GM10248 (cell line): Measurements from ENCODE around the gene DNAJC18.
"Not testable (repeated sequence)": the region's sequence is repeated elsewhere in the genome, so short reads cannot be mapped to it uniquely, and the experiment has no call there.

Experiments used
- CTCF ChIA-PET: fragments of 300-600 bp; sonication (Branson Sonifier 250); formaldehyde crosslinking; extraction: SDS; loops from one replicate; lab custom pipeline; 2021; ENCODE audit warnings: antibody characterized with exemption; lab: Yijun Ruan, JAX
- POLR2A ChIA-PET: fragments of 350-650 bp; sonication (Branson Sonifier 250); formaldehyde crosslinking; extraction: SDS; loops from one replicate; lab custom pipeline; 2020; ENCODE audit warnings: antibody characterized with exemption; lab: Yijun Ruan, JAX
- DNase-seq: peaks from one replicate; pipeline ENCODE4 v3.0.0; 2012; ENCODE audit errors: extremely low spot score
- TF ChIP-seq, protein P1 (sequence below): IDR thresholded peaks from 2 replicates; pipeline ENCODE4 v1.5.1; 2012; ENCODE audit warnings: mild to moderate bottlenecking, low read depth; ENCODE audit errors: extremely low read depth, missing control alignments, control extremely low read depth

DNAJC18 gene

DNA sequence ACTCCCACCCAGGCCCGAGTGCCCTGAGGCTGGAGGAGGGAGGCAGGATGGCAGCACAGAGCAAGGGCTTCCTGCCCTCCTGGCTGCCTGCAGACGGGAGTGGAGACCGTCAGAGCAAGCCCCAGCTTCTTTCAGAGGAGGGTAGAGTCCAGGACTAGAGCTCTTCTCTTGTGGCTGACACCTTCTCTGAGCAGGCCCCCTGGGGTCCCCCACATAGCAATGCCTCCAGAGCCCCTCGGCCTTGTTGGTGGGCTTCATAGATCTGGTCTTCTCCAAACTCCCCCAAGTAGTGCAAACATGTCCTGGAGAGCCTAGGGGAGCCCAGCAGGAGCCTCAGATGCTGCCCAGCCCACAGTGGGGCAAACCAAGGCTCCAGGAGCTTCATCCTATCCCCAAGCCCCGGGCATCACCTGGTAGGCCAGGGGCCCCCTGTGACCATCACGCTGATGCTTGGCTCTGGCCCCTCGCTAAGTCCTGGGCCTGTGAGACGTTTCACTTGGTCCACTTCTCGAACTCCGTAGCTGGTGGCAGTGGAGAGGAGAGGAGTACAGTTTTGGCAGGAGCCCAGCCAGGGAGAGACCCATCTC, 51.6 kb downstream of the DNAJC18 start:
- TF ChIP-seq, protein P1, sequence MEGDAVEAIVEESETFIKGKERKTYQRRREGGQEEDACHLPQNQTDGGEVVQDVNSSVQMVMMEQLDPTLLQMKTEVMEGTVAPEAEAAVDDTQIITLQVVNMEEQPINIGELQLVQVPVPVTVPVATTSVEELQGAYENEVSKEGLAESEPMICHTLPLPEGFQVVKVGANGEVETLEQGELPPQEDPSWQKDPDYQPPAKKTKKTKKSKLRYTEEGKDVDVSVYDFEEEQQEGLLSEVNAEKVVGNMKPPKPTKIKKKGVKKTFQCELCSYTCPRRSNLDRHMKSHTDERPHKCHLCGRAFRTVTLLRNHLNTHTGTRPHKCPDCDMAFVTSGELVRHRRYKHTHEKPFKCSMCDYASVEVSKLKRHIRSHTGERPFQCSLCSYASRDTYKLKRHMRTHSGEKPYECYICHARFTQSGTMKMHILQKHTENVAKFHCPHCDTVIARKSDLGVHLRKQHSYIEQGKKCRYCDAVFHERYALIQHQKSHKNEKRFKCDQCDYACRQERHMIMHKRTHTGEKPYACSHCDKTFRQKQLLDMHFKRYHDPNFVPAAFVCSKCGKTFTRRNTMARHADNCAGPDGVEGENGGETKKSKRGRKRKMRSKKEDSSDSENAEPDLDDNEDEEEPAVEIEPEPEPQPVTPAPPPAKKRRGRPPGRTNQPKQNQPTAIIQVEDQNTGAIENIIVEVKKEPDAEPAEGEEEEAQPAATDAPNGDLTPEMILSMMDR = no peak
- DNase-seq = no peak
- CTCF ChIA-PET = interaction anchor here (0.9 to 1.9 kb wide), 7 partner anchors 8 to 563 kb away, joined by 3 to 14 read pairs (median 3); partner anchors contain the start of gene PAIP2
- POLR2A ChIA-PET = interaction anchor here (0.6 to 1.5 kb wide), 8 partner anchors 9 to 1084 kb away, joined by 3 to 5 read pairs (median 3); partner anchors contain the start of genes MATR3 and SPATA24

DNA sequence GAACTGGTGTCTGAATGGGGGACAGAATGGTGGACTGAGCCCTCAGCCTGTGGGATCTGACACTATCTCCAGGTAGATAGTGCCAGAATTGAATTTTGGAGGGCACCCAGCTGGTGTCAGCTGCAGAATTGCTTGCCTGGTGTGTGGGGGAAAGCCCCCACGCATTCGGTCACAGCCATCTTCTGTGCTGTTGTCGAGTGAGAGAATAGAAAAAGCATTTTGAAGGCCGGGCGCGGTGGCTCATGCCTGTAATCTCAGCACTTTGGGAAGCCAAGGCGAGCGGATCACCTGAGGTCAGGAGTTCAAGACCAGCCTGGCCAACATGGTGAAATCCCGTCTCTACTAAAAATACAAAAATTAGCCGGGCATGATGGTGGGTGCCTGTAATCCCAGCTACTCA, 52.4 kb downstream of the DNAJC18 start:
- CTCF ChIA-PET = interaction anchor here (0.9 to 1.9 kb wide), 9 partner anchors 9 to 131 kb away, joined by 3 to 14 read pairs (median 4); partner anchors contain the start of gene PAIP2
- POLR2A ChIA-PET = interaction anchor here (0.5 to 1.4 kb wide), 4 partner anchors 9 to 811 kb away, joined by 3 to 4 read pairs (median 4); no protein-coding TSS in a partner anchor

DNA sequence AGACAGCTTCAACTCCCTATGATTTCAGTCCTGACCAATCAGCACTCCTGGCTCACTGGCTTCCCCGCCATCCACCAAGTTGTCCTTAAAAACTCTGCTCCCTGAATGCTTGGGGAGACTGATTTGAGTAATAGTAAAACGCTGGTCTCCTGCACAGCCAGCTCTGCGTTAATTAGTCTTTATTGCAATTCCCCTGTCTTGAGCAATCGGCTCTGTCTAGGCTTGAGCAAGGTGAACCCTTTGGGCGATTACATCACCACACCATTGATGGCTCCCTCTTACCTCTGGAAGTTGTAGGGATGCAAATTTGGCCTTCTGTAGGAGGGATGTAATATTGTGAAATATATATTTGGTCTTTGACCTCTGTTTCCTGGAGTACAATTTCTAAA, 53.3 kb downstream of the DNAJC18 start:
- no peak for DNase-seq
- POLR2A ChIA-PET = interaction anchor here (0.8 to 1.3 kb wide), 2 partner anchors 8 to 810 kb away, joined by 3 to 4 read pairs; no protein-coding TSS in a partner anchor
- TF ChIP-seq, protein P1 = no peak
- CTCF ChIA-PET = interaction anchor here (0.9 to 1.5 kb wide), 8 partner anchors 9 to 132 kb away, joined by 3 to 5 read pairs (median 3); no protein-coding TSS in a partner anchor

More for the DNA sequence above, 52.4 kb downstream of the DNAJC18 start:
- DNase-seq = not testable (repeated sequence)

DNA sequence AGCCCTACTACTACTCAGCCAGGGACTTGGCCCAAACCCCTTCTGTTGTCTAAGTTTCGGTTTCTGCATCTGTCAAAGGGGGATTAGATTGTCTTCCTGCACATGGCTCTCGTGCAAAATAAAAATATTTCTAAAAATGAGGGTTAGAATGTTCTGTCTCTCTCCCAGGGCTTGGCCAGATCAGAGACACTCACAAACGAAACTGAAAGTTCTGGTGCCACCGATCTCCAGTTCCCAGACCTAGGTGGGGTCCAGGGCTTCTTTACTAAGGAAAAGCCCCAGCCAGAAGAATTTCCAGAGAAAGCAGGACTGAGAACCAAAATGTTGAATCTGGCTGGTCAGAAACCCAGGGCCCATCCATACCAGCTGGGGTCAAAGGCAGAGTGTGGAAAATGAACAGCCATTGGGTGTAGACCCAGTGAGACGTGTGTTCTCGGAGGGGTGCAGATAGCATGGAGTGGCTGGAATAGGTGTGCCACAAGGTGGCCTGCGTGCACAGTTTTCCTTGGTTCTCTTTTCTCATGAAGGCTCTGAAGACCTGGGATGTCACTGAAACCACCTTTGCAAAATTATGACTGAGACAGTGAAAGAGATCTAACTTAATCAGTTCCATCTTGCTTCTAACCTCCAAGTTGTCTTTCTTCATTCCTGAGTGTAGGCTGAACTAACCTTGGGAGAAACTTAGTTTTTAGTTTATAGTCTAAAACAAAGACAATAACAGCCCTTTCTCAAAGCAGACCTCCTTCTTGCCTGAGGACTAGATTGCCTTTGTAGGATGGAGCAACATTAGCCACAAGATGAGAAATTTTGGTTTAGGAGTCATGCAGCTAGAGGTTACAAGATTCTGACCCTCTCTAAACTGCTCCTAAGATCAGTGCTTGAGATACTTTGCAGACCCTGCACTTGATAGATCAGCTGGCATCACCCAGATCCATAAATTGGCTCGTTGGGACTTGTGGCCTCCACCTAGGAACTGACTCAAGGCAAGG, 54.0 kb downstream of the DNAJC18 start:
- TF ChIP-seq, protein P1 = no peak
- ChIA-PET POLR2A (interaction anchor here (1.0 kb wide), 1 partner anchor 16 kb away, joined by 3 read pairs; no protein-coding TSS in a partner anchor), CTCF (interaction anchor here (0.9 to 1.5 kb wide), 7 partner anchors 8 to 132 kb away, joined by 3 to 5 read pairs (median 3); no protein-coding TSS in a partner anchor)
- no peak for DNase-seq

DNA sequence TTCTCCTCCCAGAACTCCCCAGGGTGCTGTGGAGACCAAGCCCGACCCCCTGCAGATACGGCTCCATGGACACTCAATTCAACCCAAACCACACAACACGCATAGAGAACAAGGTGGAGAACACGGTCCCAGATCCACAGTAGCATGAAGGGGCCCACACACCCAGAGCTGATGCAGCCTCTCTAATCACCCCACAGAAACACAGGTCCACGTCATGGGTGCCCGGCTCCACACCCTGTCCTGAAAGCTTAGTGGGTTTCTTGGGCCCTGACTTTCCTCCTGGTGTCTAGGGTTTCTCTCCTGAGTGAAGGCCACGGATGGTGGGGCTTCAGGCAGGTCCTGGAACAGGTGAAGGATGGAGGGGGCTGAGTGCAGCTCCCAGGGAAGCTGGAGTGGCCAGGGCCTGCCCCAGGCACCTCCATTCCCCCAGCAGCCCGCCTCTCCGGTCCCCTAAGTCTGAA, 54.7 kb downstream of the DNAJC18 start:
- CTCF ChIA-PET = interaction anchor here (1.1 to 1.2 kb wide), 2 partner anchors 19 to 38 kb away, joined by 3 read pairs; no protein-coding TSS in a partner anchor
- POLR2A ChIA-PET = interaction anchor here (1.0 kb wide), 1 partner anchor 15 kb away, joined by 3 read pairs; no protein-coding TSS in a partner anchor
- no peak for DNase-seq
- TF ChIP-seq, protein P1 = no peak

DNA sequence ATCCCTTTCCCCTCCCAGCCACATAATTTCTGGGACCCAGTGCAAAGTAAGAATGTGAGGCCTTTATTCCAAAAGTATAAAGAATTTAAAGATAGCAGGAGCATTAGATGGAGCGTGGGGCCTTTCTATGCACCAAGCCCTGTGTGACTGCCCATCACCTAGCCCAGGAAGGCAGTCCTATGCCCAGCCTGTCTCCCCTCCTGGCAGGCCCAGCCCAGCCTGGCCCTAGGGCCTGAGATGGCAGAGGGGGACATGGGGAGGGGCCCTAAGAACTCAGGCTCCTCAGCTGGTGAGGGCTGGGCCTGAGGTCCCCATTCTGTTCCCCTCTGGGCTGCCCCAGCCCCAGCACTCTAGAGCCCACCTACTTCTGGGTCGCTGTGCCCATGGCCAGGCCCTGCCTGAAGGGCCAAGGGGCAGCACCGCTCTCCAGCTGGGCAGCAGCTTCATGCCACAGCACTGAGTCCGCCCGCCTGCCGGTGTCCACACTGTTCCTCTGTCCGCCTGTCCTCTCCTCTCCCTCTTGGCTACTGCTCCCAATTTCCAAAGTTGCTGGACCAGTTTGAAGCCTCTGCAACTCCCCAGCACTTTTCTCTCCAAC, 55.2 kb downstream of the DNAJC18 start:
- ChIA-PET POLR2A (interaction anchor here (1.0 kb wide), 1 partner anchor 14 kb away, joined by 3 read pairs; no protein-coding TSS in a partner anchor), CTCF (interaction anchor here (1.1 to 1.2 kb wide), 2 partner anchors 19 to 39 kb away, joined by 3 read pairs; no protein-coding TSS in a partner anchor)
- DNase-seq = no peak
- TF ChIP-seq, protein P1 = no peak
